Renal pelvis (tissue), 4 donors: Measurements from ENCODE around the gene RASGRP3. TPM values are rescaled to one million over a fixed set of nuclear protein-coding genes. Genes with fewer than 3 reads are reported as not detected.

Experiments used
- DNase-seq: peaks from one replicate; pipeline ENCODE4 v3.0.0-alpha.2; 2013
- polyA plus RNA-seq, 3 donors: library from polyadenylated mRNA; unstranded; fragments of 120-200 nt; gene quantifications; one replicate each; pipeline ENCODE4 v1.2.1, GENCODE V29; 2013; ENCODE audit not compliant: insufficient read length in 3 of 3

Gene RASGRP3
- polyA plus RNA-seq, 3 donors, result 15.2 to 25.3 (median 21.8) TPM

- no peak for DNase-seq
These were observed 85.4 kb downstream of the RASGRP3 start for GRCh38 chr2:33561872-33562271.

DNA sequence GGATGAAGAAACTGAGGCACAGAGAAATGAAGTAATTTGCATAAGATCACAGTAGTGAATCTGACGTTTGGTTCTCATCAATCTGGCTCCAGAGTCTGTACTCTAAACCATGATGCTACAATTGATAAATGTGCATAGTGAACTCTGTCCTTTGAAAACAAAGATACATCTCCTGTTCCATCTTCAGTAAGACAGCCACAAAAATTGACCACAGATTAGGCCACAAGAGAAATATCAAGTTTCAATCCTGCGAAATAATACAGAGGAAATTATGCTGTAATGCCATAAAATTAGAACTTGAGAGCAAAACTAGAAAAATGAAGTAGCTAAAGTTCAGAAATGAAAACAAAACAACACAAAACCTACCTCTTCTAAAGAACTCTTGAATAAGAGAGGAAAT lies 94.2 kb downstream of the RASGRP3 start:
- no peak for DNase-seq

- no peak for DNase-seq
These were observed 97.2 kb downstream of the RASGRP3 start for GRCh38 chr2:33573657-33574056.

GRCh38 chr2:33577084-33577483 lies 100.6 kb downstream of the RASGRP3 start:
- DNase-seq, result no peak

GRCh38 chr2:33577668-33578067 lies 101.2 kb downstream of the RASGRP3 start:
- DNase-seq, result no peak

DNA sequence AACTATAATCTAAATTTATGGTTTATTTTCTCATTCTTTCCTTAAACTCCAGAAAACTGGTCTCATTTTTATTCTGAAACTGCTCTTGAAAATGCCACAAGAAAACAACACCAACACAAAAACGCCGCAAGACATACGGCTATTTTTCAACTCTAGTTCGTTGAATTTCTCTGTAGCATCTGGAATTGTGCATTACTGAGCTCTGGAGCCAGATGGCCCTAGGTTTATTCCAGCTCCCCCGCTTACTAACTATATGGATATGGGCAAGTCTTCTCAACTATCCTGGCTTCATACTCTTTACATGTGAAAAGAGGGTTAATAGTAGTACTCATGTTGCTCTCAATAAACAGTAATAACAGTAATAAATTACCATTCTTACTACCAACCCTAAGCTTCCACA lies 102.8 kb downstream of the RASGRP3 start:
- no peak for DNase-seq

- DNase-seq, result no peak
These were observed 105.4 kb downstream of the RASGRP3 start for GRCh38 chr2:33581872-33582271.

- no peak for DNase-seq
These were observed 106.9 kb downstream of the RASGRP3 start for GRCh38 chr2:33583194-33583938.

DNA sequence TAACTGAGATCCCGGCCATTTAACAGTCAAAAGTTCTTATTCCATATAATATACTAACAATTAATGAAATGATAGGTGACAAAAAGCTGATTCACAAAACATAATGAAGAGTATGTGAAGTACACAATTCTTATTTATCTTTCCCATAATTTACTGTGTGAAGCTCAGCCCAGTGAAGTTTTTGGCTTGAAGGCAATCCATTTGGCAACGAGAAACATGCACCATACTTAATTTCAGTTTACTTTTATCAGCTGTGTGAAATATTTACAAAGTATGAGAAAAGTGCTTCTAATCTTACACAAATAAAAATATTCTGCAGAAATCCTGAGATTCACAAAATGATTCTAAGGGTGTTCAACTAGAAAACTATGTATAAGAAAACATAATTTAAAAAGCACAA lies 110.3 kb downstream of the RASGRP3 start:
- DNase-seq, result no peak

DNA sequence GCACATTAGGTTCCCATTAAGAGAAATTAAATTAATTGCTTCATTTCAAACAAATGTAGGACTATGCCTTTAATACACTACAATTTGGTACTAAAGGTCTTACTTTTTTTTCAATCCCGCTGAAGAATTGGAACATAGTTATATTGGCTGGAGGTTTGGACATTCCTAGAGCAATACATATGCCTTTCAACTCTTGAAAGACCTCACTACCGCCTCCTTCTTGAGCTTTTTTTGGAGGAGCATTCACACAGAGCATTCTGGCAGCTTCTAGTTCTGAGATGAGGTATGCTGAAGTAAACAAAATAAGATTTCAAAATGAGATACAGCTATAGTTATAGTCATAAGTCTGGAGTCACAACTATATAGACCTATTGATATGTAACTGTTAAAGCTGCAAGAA lies 111.8 kb downstream of the RASGRP3 start:
- no peak for DNase-seq

DNA sequence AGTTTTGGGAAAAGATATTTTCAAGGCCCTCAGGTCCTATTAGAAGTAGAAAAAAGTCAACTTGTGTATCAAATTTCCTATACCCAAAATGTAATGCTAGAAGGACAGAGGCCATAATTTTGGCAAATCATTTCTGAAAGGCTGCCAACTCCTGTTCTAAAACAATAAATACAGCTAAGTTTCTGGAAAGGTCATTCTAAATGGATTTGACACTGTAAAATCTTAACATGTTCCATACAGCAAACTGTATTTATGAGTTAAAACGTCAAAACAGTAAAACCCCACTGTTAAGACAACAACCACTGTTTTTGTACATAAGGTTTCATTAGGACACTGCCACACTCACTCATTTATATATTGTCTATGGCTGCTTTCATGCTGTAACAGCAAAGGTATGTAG lies 113.0 kb downstream of the RASGRP3 start:
- no peak for DNase-seq

- DNase-seq, result no peak
These were observed 118.9 kb downstream of the RASGRP3 start for GRCh38 chr2:33595385-33595784.

GRCh38 chr2:33597026-33597425 lies 120.6 kb downstream of the RASGRP3 start:
- DNase-seq, result no peak

DNA sequence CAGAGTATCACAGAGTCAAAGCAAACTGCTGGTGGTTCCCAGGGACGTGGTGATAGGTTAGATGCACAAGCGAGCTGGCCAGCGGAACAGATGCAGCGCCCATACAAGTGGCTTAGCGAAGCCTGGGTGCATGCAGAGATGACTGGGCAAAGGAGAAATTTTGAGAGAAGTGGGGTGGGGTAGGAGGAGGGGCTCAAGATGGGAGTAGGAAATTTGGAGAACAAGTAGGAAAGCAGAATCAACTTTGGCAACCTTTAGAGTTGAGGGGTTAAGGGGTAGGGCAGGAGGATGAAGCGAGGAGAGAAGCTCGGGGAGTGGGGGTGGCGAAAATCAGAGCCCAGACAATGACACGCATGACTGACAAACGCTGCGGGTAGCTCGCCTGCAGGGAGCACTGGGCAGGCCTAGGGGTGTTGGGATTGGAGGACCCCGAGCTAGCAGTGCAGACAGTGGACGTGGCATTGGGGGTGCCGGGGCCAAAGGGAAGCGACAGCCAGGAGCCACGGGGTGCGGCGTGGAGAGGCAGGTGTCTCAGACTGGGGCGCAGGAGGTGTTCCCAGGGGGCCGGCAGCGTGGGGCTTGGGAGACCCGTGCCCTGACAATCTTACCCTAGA lies 122.2 kb downstream of the RASGRP3 start:
- no peak for DNase-seq

DNA sequence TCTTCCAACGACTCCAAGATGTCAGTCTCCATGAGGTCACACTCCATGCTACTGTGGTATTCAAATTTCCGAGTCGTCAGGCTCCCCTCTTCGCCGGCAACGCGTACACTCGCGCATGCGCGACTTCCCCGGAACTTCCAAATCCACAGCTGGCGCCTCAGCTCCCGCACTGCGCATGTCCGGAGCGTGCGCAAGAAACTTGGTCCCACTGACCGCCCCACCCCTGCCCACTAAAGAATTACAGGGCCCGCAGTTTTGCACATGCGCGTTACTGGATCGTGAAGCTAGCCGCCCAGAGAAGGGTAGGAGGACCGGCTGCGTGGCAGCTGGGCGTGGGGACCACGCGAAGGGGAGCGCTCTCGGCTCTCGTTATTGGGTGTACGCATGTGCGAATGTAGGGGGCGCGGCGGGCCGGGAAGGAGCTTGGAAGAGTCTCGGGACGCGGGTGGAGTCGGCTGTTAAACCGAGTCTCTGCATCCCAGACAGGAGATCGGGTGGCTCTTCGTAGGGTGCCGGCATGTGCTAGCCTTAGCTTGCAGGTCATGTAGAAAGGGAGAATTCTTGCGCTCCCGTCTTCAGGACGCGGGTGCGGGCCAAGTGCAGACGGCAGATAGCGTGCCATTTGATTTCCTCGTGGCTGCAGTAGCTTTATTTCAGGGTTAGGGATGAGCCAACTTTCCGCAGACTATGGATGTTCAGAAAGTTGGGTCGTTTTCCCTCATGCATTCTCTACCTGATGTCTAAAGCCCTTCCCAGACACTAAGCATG lies 122.9 kb downstream of the RASGRP3 start, which contains the start of gene FAM98A:
Gene FAM98A (minus strand): TSS at position 125 of the 768 bp plus-strand sequence. CDS start 78 bp downstream, at position 47.
- DNase-seq, result peak; percentile 99

DNA sequence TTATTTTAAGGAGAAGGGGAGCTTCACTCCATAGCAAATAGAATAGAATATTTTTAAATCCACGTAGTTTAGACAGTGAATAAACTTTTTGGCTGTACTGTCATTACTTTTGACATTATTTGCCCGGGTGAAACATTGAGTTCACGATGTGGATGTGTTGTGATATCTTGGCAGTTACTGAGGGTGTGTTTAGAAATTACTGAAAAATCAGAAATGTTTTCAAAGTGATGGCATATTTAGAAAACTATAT lies 123.4 kb downstream of the RASGRP3 start:
- no peak for DNase-seq

GRCh38 chr2:33602201-33602830 lies 125.9 kb downstream of the RASGRP3 start:
- no peak for DNase-seq

DNA sequence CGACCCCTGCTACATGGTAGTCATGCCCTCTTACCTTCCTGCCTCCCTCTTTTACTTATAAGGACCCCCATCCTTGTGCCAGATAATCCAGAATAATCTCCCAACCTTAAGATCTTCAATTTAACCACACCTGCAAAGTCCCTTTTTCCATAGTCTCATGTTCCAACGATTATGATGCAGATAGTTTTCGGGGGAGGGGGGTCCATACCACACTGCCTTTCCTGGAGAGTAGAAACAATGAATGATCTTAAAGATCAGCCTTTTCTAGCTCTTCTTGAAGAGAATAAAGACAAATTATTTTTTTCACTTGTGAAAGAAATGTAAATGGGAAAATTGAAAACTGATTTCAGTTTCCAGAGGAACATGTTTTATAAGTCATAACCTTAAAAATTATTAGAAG lies 127.0 kb downstream of the RASGRP3 start:
- no peak for DNase-seq

GRCh38 chr2:33605056-33605455 lies 128.6 kb downstream of the RASGRP3 start:
- no peak for DNase-seq

GRCh38 chr2:33606100-33606499 lies 129.7 kb downstream of the RASGRP3 start:
- no peak for DNase-seq

DNA sequence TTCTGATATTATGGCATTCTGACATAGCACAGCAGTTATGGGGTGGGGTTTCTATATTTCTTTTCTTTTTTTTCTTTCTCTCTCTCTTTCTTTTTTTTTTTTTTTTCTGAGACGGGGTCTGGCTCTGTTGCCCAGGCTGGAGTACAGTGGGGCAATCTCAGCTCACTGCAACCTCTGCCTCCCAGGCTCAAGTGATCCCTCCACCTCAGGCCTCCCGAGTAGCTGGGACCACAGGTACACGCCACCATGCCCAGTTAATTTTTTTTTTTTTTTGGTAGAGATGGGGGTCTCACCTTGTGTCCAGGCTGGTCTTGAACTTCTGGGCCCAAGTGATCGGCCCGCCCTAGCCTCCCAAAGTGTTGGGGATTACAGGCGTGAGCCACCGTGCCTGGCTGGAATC lies 130.2 kb downstream of the RASGRP3 start:
- DNase-seq, result no peak

DNA sequence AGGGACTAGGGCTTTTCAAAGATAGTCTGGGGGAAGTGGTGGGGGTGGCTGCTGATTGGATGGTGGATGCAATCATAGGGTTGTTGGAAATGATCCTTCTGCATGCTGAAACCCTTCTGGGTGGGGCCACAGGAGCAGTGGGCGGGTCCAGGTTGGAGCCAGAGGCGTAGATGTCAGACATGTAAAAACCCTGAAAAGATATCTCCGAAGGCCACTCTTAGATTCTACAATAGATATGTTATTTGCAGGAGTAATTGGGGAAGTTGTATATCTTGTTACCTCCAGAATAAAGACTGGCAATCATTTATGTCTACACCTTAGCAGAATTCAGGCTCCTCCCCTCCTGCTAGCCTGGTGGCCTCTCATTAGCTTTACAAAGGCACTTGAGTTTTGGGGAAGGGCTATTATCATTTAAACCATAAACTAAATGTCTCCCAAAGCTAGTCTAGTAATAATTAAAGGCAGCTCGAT lies 130.8 kb downstream of the RASGRP3 start:
- DNase-seq, result no peak

DNA sequence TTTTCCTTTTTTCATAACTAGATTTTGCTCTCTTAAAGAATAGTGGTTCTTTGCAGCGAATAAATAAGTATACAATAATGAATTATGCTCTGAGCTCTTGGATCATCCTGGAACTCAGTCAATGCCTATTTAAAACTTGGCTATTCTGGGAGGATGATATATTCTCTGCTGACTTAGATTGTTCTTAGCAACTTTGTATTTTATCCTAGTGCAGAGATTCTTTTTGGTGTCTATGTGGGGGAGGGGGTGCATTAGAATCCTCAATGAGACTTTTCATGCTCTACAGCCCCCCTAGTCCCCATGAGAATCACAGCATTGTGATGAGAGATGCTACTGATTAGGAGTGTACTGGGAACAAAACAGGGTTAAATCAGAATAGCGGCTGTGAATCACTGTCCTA lies 131.5 kb downstream of the RASGRP3 start:
- no peak for DNase-seq
